CD4-positive, alpha-beta T cell treated with Interleukin-15 for 1 hour (primary cell): Measurements from ENCODE around the gene UBA3.

ENCODE experiments used
- DNase-seq: peaks from one replicate; pipeline ENCODE4 v3.0.0-alpha.2; 2020

UBA3 gene

GRCh38 chr3:69065318-69065964, 14.7 kb downstream of the UBA3 start:
- no peak for DNase-seq

DNA sequence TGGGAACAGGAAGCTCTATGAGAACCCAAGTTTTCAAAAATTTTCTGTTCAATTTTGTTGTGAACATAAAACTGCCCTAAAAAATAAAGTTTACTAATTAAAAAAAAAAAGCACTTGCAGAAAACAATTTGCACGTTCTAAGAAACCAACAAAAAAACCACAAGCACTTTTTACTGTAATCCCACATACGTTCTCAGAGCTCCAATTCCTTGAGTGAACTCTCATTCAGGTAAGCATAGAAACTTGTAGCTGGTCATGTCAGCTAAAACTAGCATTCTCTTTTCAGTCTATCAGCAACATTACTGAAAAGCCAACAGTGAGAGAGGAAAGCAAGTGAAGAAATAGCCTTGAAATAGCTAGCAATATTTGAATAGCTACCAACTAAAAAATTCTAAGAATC, 16.5 kb downstream of the UBA3 start:
- DNase-seq, result no peak

DNA sequence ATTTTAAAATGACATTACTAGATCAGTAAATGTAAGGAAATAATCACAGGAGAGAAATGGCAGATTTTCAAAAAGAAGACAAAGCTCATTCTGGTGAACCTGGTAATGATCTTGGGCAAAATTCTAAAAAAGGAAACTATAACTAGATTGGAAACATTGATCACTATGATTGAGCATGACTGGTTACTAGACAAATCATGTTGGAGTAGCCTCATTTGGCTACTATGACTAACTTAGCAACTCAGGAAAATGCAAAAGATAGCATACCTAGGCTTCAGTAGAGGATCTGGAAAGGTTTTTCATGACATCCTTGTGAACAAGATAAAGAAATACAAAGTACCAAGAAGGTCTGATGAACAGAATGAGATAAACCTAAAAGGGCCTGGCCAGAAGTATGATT, 20.5 kb downstream of the UBA3 start:
- no peak for DNase-seq

DNA sequence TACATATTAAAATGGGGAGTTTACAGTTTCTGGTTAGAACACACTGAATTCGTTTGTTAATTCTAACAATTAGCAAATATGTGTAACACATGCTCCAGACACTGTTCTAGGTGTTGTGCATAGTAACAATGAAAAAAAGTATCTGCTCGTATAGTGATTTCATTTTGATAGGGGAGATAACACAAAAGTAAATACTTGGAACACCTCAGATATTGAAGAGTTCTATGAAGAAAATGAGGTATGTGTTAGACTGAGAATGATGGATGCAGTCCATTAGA, 21.3 kb downstream of the UBA3 start:
- no peak for DNase-seq

DNA sequence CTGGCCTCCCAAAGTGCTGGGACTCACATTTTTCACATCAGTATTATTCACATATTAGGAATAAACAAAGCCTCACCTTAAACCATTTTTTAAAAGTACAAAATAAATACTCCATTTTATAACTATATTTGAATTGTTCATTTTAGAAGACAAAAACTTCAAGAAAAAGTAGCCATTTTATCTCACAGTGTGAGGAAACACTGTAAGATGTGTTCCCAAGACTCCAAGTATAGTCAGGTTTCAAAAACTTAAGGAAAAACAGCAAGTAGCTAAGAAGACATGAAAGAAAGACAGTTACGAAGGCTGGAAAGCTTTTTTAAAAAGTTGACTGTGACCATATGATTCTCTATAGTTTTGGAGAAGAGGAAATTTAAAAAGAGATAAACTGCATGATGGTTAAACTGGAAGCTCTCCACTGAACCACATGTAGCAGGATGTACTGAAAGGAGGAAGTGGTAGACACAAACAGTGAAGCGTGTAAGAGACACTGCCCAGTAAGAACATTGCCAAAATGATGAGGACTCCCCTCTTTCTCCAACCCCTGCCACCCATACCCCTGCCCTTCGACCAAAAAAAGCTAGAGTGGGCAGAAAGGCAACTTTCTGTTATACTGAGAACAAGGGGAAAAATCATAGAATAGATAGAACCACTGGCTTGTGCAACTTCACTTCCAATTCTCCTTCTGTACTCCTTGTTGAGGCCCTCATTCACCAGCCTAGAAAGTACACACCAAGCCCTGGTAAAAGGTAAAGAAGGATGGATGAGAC, 21.8 kb downstream of the UBA3 start:
- DNase-seq, result no peak

DNA sequence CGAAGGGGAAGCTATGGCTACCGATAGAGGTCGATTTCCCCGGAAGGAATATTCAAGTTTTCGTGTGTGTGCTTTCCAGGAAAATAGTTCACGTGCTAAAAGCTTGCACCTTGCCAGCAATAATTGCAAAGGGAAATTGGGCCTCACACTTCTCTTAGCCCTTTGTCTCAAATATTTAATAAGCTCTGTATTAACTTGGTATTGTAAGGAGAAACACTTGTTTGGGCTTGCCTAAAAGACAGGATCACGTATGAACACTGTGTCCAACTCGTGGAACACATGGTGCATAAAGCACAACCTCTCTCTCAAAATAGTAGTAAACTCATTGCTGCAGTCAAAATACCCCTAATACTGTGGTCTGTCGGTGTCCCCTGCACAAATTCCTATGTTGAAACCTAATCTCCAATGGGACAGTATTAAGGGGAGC, 27.7 kb downstream of the UBA3 start:
- no peak for DNase-seq

GRCh38 chr3:69051756-69052471, 28.3 kb downstream of the UBA3 start, which contains the start of gene TMF1:
TSS of gene TMF1 (minus strand) at chr3:69052333. CDS start at chr3:69052086, 247 bp downstream.
- peak; percentile 98 for DNase-seq

- DNase-seq, result no peak
These were observed 31.2 kb downstream of the UBA3 start for GRCh38 chr3:69048990-69049389.

DNA sequence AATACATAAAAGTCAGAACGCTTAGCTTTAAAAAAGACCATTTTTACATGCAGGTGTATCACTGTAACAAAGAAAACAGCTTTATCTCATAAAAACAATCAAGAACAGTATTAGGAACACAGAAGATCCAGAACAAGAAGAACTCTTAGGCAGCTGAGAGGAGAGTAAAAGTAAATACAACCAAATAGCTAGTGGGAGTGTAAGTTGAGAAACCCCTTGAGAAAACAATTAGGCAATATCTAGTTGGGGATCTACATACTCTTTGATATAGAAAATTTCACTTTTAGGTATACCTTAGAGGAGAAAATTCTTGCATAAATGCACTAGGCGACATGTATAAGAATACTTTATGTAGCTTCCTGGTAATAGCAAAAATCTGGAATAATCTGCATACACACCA, 35.6 kb downstream of the UBA3 start:
- DNase-seq, result no peak

DNA sequence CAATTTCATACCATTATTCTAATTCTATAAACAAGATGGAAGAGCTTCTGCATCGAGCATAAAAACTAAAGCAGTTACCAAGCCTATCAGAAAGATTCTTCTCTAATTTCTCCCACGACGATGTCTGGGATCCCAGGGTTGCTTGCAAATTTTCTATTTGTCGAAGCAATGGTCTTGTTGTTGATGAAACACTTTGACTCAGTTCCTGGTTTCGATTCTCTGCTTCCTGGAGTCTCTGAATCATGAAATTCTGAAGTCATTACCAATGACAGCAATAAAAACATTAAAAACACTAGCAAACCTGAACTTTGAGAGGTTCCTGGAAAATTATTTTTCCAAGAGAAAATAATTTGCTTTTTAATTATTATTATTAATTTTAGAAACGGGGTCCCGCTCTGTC, 46.7 kb downstream of the UBA3 start:
- DNase-seq, result no peak

- DNase-seq, result no peak
These were observed 47.4 kb downstream of the UBA3 start for GRCh38 chr3:69032737-69033136.

DNA sequence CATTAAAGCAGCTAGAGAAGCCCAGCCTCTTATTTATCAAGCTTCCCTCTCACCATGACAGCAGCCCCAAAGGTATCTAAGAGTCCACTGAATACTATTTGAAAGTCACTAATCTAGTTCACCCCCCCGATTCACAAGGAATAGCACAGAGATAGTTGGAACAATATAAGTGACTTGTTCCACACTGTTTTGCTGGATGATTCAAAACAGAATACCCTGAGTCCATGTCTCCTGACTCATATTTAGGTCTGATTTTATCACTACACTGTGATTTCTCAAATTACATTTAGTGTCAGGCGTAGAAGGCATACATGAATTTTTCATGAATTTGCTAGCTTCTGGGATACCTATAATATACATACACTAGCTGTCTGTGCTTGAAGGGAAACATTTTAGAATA, 48.0 kb downstream of the UBA3 start:
- no peak for DNase-seq

DNA sequence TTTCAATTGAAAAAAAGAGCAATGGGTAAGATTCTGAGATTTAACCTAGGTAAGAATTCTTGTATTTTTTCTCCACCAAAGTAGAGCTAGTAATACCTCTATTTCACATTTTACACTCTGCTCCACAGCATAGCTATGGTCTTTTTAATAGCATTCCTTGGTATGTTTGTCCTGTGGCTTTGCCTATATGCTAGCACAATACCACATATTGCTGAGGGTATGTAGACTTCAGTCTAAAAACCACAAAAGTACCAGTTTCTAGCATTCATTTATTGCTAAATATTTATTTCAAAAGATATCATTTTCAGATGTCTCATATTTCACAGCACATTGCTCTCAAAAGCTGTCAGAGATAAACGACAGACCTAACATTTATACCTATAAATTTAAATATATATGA, 48.5 kb downstream of the UBA3 start:
- DNase-seq, result no peak

- no peak for DNase-seq
These were observed 59.3 kb downstream of the UBA3 start for GRCh38 chr3:69020857-69021256.

GRCh38 chr3:69020424-69020823, 59.7 kb downstream of the UBA3 start:
- DNase-seq, result no peak

DNA sequence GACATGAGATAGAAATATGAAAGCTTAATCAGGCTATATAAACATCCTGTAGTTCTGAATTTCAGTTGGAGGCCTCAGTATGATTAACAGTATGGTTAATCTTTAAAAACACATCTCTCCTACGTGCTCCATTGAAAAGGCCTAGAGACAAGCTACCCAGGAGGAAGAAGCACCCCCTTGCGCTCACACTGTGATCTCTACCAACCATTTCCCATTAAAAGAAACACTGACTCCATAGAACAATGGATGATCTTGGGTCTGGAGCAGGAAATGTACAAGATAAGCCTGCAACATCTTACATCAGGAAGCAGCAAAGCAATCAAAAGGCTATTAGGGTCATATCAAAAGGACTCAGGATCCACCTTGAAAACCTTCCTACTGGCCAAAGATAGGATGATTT, 63.3 kb downstream of the UBA3 start:
- no peak for DNase-seq

DNA sequence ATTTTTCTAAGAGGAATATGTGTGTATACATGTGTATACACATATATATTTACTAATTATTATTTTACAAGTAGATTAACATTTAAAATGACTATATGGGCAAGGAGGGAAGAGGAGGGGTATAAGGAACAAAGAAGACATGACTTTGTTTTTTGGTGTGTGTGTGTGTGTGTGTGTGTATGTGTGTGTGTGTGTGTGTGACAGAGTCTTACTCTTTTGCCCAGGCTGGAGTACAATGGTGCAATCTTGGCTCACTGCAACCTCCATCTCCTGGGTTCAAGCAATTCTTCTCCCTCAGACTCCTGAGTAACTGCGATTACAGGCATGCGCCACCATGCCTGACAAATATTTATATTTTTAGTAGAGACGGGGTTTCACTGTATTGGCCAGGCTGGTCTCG, 64.1 kb downstream of the UBA3 start:
- DNase-seq, result no peak

DNA sequence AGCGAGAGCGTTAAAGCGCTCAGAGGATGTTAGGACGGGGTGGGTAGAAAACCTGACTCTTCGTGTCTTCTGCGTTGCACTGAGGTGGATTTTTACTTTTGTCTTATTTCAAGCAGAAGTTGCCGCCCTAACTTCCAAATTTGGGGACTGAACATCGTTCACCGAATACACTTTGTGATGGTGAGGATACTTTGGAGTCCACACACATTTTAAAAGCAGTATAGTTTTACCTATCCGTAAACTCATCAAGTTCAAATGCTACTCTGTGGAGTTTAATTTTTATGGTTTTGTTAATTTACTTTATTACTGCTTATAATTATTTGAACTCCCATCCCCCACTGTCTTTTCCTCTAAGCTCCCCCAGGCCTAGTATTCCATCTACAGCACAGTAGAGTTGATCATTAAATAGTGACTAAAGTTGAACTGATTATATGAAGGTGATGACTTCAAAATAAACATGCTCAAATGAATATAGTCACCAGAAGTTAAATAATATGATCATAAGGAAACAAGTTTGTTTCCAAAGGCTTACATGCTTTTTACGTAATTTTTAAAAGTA, 66.1 kb downstream of the UBA3 start:
- DNase-seq, result no peak

- peak; percentile 78 for DNase-seq
These were observed 66.7 kb downstream of the UBA3 start, which contains the start of gene EOGT for GRCh38 chr3:69013253-69014021. TSS of gene EOGT (minus strand) at chr3:69013684. CDS start at chr3:69009846, 3,838 bp downstream.

DNA sequence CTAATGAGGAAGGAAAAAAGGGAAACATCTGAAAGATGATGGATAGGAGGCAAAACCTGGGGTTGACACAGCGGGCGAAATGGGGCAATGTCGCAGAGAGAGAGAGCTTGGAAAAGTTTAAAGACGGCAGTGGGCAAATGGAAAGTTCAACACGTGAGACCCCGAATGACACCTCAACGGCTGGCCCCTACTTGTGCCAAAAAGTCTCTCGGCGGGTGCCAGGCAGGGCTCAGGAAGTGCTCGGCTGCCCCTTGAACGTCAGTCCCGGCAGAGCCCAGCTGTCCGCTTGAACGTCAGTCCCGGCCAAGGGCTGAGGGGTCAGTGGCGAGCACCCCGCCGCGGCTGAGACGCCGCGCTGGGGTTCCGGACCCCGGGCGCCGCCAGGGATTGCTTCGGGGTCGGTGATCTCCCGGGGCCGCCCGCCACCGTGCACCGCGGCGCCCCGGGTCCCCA, 67.3 kb downstream of the UBA3 start:
- DNase-seq, result peak; percentile 25

DNA sequence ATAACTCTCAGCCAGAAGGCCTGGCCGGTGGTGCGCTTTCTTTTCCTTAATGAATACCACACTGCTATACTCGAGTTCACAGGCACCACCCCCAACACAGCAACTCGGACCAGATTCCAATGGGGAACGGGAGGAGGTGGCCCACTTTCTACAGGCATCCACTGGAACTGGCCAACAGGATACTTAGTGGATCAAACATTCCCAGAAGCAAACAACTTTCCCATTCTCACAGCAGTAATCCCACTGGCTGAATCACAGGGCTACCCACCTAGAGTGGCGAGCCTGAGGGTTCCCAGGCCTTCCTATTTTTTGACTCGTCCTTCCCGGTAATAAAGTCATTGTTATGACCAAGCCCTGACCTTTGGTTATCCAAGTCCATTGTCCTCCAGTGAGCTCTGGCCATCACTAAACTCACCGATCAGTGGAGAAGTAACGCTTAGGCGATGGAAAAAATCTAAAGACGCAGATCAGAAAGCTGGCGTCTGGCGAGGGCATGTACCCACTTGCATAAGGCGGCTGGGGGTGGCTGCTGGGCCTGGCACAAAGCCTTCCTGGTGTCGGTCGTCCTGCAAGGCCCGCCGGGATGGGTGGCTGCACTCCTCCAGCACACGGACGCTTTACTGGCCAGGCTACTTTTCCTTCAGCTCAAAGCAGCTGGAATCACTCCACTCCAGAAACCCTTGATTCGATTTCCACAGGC, 67.9 kb downstream of the UBA3 start:
- DNase-seq, result no peak

GRCh38 chr3:69011096-69011730, 69.0 kb downstream of the UBA3 start:
- DNase-seq, result no peak
